ENCODE results near the gene CIBAR2. TPM values are rescaled to one million over a fixed set of nuclear protein-coding genes. Genes with fewer than 3 reads are reported as not detected.

CIBAR2 gene
- total and polyA plus RNA-seq, 2 experiments from 2014 or later = 0.13 TPM; not detected in 1

DNA sequence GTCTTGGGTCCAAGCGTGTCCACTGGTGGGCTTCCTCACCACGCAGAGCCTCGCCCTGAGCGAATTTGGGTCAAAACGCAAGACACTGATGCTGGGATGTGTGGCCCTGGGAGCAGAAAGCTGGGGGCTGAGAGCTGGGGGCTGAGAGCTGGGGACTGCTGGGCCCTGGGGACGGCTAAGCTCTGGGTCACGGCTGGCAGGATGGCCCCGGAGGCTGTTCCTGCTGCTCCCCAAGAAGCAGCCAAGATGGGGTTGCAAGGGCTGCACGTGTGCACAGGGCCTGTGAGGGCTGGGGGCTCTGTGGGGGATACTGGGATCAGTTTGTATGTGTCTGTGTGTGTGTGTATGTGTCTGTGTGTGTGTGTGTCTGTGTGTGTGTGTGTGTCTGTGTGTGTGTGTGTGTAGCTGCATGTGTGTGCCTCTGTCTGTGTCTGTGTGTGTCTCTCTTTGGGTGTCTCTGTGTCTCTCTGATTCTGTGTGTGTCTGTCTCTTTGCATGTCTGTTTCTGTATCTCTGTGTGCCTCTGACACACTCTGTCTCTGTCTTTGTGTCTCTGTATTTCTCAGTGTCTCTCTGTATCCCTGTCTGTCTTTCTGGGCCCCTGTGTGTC, 38.2 kb upstream of the CIBAR2 start:
- DNase-seq (ENCODE audit: low spot score) = no peak
- Histone ChIP-seq H2AFZ (no peak overlapping the region), H4K20me1 (ENCODE audit: insufficient read depth, poor library complexity, severe bottlenecking) (no peaks in the 10 kb centered on the region), H3K27me3 (no peaks in the 10 kb centered on the region), H3K27ac (no peak overlapping the region), H3K4me1 (ENCODE audit: insufficient read depth) (peaks cover 38% of the 10 kb centered on the region), H3K9me2 (replicated peaks; ENCODE audit: insufficient read depth) (no peaks in the 10 kb centered on the region), H3K79me2 (no peaks in the 10 kb centered on the region), H3K4me2 (no peak overlapping the region), H3K9me3 (ENCODE audit: low read depth) (no peaks in the 10 kb centered on the region), H3K4me3 (no peak overlapping the region), H3K36me3 (replicated peaks; ENCODE audit: insufficient read depth, low read depth) (no peaks in the 10 kb centered on the region)
- TF ChIP-seq EZH2phosphoT487 (IDR thresholded peaks at IDR 0.05; ENCODE audit: low read depth, severe bottlenecking, unreplicated experiment) (no peak), EZH2 (IDR thresholded peaks at IDR 0.05; ENCODE audit: borderline replicate concordance) (no peak)
- TF ChIP-seq, protein P1, sequence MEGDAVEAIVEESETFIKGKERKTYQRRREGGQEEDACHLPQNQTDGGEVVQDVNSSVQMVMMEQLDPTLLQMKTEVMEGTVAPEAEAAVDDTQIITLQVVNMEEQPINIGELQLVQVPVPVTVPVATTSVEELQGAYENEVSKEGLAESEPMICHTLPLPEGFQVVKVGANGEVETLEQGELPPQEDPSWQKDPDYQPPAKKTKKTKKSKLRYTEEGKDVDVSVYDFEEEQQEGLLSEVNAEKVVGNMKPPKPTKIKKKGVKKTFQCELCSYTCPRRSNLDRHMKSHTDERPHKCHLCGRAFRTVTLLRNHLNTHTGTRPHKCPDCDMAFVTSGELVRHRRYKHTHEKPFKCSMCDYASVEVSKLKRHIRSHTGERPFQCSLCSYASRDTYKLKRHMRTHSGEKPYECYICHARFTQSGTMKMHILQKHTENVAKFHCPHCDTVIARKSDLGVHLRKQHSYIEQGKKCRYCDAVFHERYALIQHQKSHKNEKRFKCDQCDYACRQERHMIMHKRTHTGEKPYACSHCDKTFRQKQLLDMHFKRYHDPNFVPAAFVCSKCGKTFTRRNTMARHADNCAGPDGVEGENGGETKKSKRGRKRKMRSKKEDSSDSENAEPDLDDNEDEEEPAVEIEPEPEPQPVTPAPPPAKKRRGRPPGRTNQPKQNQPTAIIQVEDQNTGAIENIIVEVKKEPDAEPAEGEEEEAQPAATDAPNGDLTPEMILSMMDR (IDR thresholded peaks at IDR 0.05; ENCODE audit: poor library complexity) = no peak
- 90% methylated on average over 9 of the region's 9 CpGs for WGBS (ENCODE audit: low lambda C conversion rate, missing lambda C conversion rate)

DNA sequence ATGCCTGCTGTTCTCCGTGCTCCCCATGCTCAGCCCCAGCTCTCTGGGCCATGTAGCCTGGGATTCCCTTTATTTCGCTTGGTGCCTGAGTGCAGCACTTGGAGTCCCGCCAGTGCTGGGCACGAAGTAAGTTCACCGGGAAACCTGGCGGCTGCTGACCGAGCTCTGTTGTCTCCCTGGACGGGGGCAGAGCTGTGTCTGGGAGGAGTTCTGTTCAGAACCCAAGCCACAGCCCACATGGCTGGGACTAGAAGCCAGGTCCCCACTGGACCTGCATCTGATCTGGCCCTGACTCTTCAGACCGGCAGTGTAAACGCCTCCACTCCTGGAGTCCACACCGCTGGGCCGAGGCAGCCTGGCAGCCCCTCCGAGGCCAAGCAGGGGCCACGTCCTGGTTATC, 37.5 kb upstream of the CIBAR2 start:
- Histone ChIP-seq H3K36me3 (replicated peaks; ENCODE audit: insufficient read depth, low read depth) (no peaks in the 10 kb centered on the region), H3K9me2 (replicated peaks; ENCODE audit: insufficient read depth) (no peaks in the 10 kb centered on the region), H3K9me3 (ENCODE audit: low read depth) (no peaks in the 10 kb centered on the region), H3K27me3 (no peaks in the 10 kb centered on the region), H3K27ac (no peak overlapping the region), H3K4me1 (ENCODE audit: insufficient read depth) (peaks cover 38% of the 10 kb centered on the region), H4K20me1 (ENCODE audit: insufficient read depth, poor library complexity, severe bottlenecking) (no peaks in the 10 kb centered on the region), H2AFZ (no peak overlapping the region), H3K79me2 (no peaks in the 10 kb centered on the region), H3K4me3 (no peak overlapping the region), H3K4me2 (no peak overlapping the region)
- 85% methylated on average over 14 of the region's 14 CpGs for WGBS (ENCODE audit: low lambda C conversion rate, missing lambda C conversion rate)
- no peak for DNase-seq (ENCODE audit: low spot score)
- TF ChIP-seq EZH2 (IDR thresholded peaks at IDR 0.05; ENCODE audit: borderline replicate concordance) (no peak), EZH2phosphoT487 (IDR thresholded peaks at IDR 0.05; ENCODE audit: low read depth, severe bottlenecking, unreplicated experiment) (no peak)
- TF ChIP-seq, protein P1 (IDR thresholded peaks at IDR 0.05; ENCODE audit: poor library complexity) = no peak

DNA sequence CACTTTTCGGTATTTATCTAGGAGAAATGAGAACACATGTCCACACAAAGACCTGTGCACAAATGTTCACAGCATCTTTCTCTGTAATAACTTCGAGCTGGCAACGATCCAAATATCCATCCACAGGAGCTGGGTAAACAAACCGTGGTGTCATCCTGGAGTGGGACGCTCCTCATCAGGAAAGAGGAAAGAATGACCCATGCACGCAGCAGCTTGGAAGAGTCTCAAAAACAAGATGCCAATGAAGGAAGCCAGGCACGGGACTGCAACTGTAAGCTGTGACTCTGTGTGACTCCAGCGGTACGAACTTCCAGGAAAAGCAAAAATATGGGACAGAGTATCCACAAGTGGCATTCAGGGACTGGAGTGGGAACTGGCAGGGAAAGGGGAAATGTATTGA, 36.7 kb upstream of the CIBAR2 start:
- no peaks in the 10 kb centered on the region for H3K27me3 ChIP-seq
- TF ChIP-seq EZH2 (IDR thresholded peaks at IDR 0.05; ENCODE audit: borderline replicate concordance) = no peak
- no peak for TF ChIP-seq EZH2phosphoT487 (IDR thresholded peaks at IDR 0.05; ENCODE audit: low read depth, severe bottlenecking, unreplicated experiment)
- TF ChIP-seq, protein P1 (IDR thresholded peaks at IDR 0.05; ENCODE audit: poor library complexity) = no peak
- peaks cover 38% of the 10 kb centered on the region for H3K4me1 ChIP-seq (ENCODE audit: insufficient read depth)
- H3K36me3 ChIP-seq (replicated peaks; ENCODE audit: insufficient read depth, low read depth) = no peaks in the 10 kb centered on the region
- H3K27ac ChIP-seq = no peak overlapping the region
- no peaks in the 10 kb centered on the region for H3K79me2 ChIP-seq
- H4K20me1 ChIP-seq (ENCODE audit: insufficient read depth, poor library complexity, severe bottlenecking) = no peaks in the 10 kb centered on the region
- DNase-seq (ENCODE audit: low spot score) = no peak
- no peak overlapping the region for H3K4me2 ChIP-seq
- no peaks in the 10 kb centered on the region for H3K9me2 ChIP-seq (replicated peaks; ENCODE audit: insufficient read depth)
- no peak overlapping the region for H3K4me3 ChIP-seq
- 58% methylated on average over 9 of the region's 9 CpGs for WGBS (ENCODE audit: low lambda C conversion rate, missing lambda C conversion rate)
- no peaks in the 10 kb centered on the region for H3K9me3 ChIP-seq (ENCODE audit: low read depth)
- no peak overlapping the region for H2AFZ ChIP-seq

All from hepatocyte (in vitro differentiated cells).